NCI-H146 treated with DMSO at 0.1 percent for 48 hours (cell line): Measurements from ENCODE around the gene MRPL55.

Source experiments
- DNase-seq: peaks from one replicate; lab custom pipeline; 2025; ENCODE audit not compliant: unreplicated experiment; lab: John Stamatoyannopoulos, UW

MRPL55 gene

GRCh38 chr1:228148196-228148861, 39.2 kb upstream of the MRPL55 start:
- no peak for DNase-seq

- DNase-seq: no peak
Observed at GRCh38 chr1:228147768-228148167, 38.7 kb upstream of the MRPL55 start.

GRCh38 chr1:228147151-228147693, 38.1 kb upstream of the MRPL55 start:
- no peak for DNase-seq

GRCh38 chr1:228146417-228147150, 37.5 kb upstream of the MRPL55 start:
- no peak for DNase-seq

- DNase-seq: no peak
Observed at GRCh38 chr1:228145463-228146416, 36.6 kb upstream of the MRPL55 start.

GRCh38 chr1:228144993-228145343, 35.9 kb upstream of the MRPL55 start:
- no peak for DNase-seq

GRCh38 chr1:228144193-228144992, 35.3 kb upstream of the MRPL55 start:
- no peak for DNase-seq

- DNase-seq: no peak
Observed at GRCh38 chr1:228143480-228144192, 34.5 kb upstream of the MRPL55 start.

GRCh38 chr1:228142701-228143136, 33.6 kb upstream of the MRPL55 start:
- no peak for DNase-seq

- no peak for DNase-seq
Observed at GRCh38 chr1:228142155-228142691, 33.1 kb upstream of the MRPL55 start.

- no peak for DNase-seq
Observed at GRCh38 chr1:228141226-228142044, 32.3 kb upstream of the MRPL55 start.

- no peak for DNase-seq
Observed at GRCh38 chr1:228140724-228141225, 31.7 kb upstream of the MRPL55 start.

GRCh38 chr1:228139931-228140723, 31.0 kb upstream of the MRPL55 start, which contains the start of gene GUK1:
GUK1 (plus strand) TSS chr1:228140279; CDS start chr1:228140303, 24 bp downstream.
- DNase-seq: peak; percentile 93

- DNase-seq: no peak
Observed at GRCh38 chr1:228139406-228139930, 30.4 kb upstream of the MRPL55 start.

GRCh38 chr1:228136901-228137300, 27.8 kb upstream of the MRPL55 start:
- no peak for DNase-seq

GRCh38 chr1:228134591-228134990, 25.5 kb upstream of the MRPL55 start:
- DNase-seq: no peak

GRCh38 chr1:228131766-228132165, 22.7 kb upstream of the MRPL55 start:
- no peak for DNase-seq
